GM21515 (cell line): ENCODE measurements around the gene AP1G2.
"Not testable (repeated sequence)": the region's sequence is repeated elsewhere in the genome, so short reads cannot be mapped to it uniquely, and the experiment has no call there.

Experiments used
- ATAC-seq: cut with Tn5 transposase; IDR thresholded peaks from one replicate; pipeline ENCODE4 v1.9.1; 2021; ENCODE audit not compliant: unreplicated experiment

The AP1G2 gene

GRCh38 chr14:23539248-23540140 lies 28.1 kb downstream of the AP1G2 start:
- no peak for ATAC-seq

- no peak for ATAC-seq
These were observed 28.8 kb downstream of the AP1G2 start for GRCh38 chr14:23538785-23539184.

GRCh38 chr14:23538050-23538718 lies 29.4 kb downstream of the AP1G2 start:
- ATAC-seq: no peak

- ATAC-seq: no peak
These were observed 30.1 kb downstream of the AP1G2 start for GRCh38 chr14:23537351-23538049.

- not testable (repeated sequence) for ATAC-seq
These were observed 30.7 kb downstream of the AP1G2 start for GRCh38 chr14:23536906-23537305.

- ATAC-seq: no peak
These were observed 31.1 kb downstream of the AP1G2 start for GRCh38 chr14:23536494-23536893.

GRCh38 chr14:23535943-23536342 lies 31.6 kb downstream of the AP1G2 start:
- no peak for ATAC-seq

- no peak for ATAC-seq
These were observed 33.7 kb downstream of the AP1G2 start for GRCh38 chr14:23533652-23534435.

GRCh38 chr14:23532658-23533057 lies 34.9 kb downstream of the AP1G2 start:
- no peak for ATAC-seq

GRCh38 chr14:23531391-23531790 lies 36.2 kb downstream of the AP1G2 start:
- no peak for ATAC-seq

GRCh38 chr14:23530375-23531055 lies 37.1 kb downstream of the AP1G2 start:
- ATAC-seq: no peak

- ATAC-seq: no peak
These were observed 38.6 kb downstream of the AP1G2 start for GRCh38 chr14:23529016-23529415.

- ATAC-seq: no peak
These were observed 39.0 kb downstream of the AP1G2 start for GRCh38 chr14:23528555-23528954.

- ATAC-seq: no peak
These were observed 42.0 kb downstream of the AP1G2 start for GRCh38 chr14:23525611-23526010.

GRCh38 chr14:23524954-23525353 lies 42.6 kb downstream of the AP1G2 start:
- ATAC-seq: no peak

- no peak for ATAC-seq
These were observed 44.2 kb downstream of the AP1G2 start for GRCh38 chr14:23523229-23524016.

- ATAC-seq: no peak
These were observed 44.9 kb downstream of the AP1G2 start for GRCh38 chr14:23522643-23523198.

- no peak for ATAC-seq
These were observed 45.6 kb downstream of the AP1G2 start for GRCh38 chr14:23521785-23522640.
